ENCODE data around the gene WSCD2. TPM values are rescaled to one million over a fixed set of nuclear protein-coding genes. Genes with fewer than 3 reads are reported as not detected.

The WSCD2 gene
- polyA plus RNA-seq, 3 donors, result not detected

DNA sequence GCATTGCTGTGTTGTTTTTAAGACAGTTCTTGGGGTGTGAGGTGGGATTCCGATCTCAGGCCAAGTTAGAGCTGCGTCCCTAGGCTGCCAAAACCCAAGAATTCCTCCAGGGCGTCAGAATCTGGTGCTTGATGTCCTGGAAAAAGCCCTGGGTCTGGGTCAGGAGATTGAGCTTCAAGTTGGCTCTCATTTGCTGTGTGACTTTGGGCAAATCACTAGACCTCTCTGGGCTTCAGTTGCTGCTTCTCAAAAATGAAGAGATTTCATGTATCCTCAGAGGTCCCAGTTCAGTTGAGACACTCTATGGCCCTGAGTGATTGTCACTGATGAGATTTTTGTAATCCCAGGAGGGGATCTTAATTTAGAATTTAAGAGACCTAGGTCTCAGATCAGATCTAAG is 1.9 kb downstream of the WSCD2 start:
- DNase-seq, result no peak
- H3K27me3 Mint-ChIP-seq (ENCODE audit: low read depth in 3 of 3), result peaks cover 55 to 62% (median 61%) of the 10 kb centered on the region in 3 donors
- peak overlapping the region in 1 of 2 donors; percentile 18 for H3K4me3 Mint-ChIP-seq
- WGBS (ENCODE audit: insufficient coverage), result 96% methylated on average over 3 of the region's 3 CpGs
- H3K4me1 Mint-ChIP-seq, result peaks cover 6% of the 10 kb centered on the region
- H3K4me3 ChIP-seq (replicated peaks in 1 of 3; ENCODE audit: low read depth in 2 of 3, low read length in 3 of 3), result no peak overlapping the region
- H3K36me3 Mint-ChIP-seq, result no peaks in the 10 kb centered on the region
- H3K27ac Mint-ChIP-seq, result no peak overlapping the region
- peaks cover 0 to 11% of the 10 kb centered on the region in 2 donors for H3K9me3 ChIP-seq (replicated peaks in 1 of 2; ENCODE audit: control insufficient read depth in 1 of 2, insufficient read depth in 1 of 2, low read length in 2 of 2)
- no peak overlapping the region for H3K27ac ChIP-seq (ENCODE audit: low read depth in 1 of 2, low read length in 2 of 2)
- no peaks in the 10 kb centered on the region for H3K79me2 ChIP-seq (ENCODE audit: insufficient read depth, low read length)
- intact Hi-C loops (cut with micrococcal nuclease), result no loop called here
- TF ChIP-seq, protein P1, sequence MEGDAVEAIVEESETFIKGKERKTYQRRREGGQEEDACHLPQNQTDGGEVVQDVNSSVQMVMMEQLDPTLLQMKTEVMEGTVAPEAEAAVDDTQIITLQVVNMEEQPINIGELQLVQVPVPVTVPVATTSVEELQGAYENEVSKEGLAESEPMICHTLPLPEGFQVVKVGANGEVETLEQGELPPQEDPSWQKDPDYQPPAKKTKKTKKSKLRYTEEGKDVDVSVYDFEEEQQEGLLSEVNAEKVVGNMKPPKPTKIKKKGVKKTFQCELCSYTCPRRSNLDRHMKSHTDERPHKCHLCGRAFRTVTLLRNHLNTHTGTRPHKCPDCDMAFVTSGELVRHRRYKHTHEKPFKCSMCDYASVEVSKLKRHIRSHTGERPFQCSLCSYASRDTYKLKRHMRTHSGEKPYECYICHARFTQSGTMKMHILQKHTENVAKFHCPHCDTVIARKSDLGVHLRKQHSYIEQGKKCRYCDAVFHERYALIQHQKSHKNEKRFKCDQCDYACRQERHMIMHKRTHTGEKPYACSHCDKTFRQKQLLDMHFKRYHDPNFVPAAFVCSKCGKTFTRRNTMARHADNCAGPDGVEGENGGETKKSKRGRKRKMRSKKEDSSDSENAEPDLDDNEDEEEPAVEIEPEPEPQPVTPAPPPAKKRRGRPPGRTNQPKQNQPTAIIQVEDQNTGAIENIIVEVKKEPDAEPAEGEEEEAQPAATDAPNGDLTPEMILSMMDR (IDR thresholded peaks at IDR 0.05), result no peak
- H3K9ac ChIP-seq (ENCODE audit: insufficient read depth, low read length, poor library complexity, severe bottlenecking), result no peak overlapping the region
- peaks cover 27 to 50% of the 10 kb centered on the region in 2 donors for H3K27me3 ChIP-seq (ENCODE audit: control insufficient read depth in 2 of 2, insufficient read depth in 2 of 2, low read length in 2 of 2)
- no peaks in the 10 kb centered on the region for H3K36me3 ChIP-seq (replicated peaks in 1 of 2; ENCODE audit: control insufficient read depth in 1 of 2, insufficient read depth in 2 of 2, low read length in 2 of 2)
- H4K20me1 ChIP-seq (ENCODE audit: insufficient read depth, low read length), result no peaks in the 10 kb centered on the region
- H3K9me3 Mint-ChIP-seq, result peaks cover 0 to 6% (median 3%) of the 10 kb centered on the region in 7 donors
- no peak overlapping the region for H3K4me2 ChIP-seq (replicated peaks; ENCODE audit: extremely low read depth, low read length, poor library complexity, severe bottlenecking)
- no peak overlapping the region for H2AFZ ChIP-seq (ENCODE audit: insufficient read depth, low read depth, low read length, poor library complexity, severe bottlenecking)
- H3K4me1 ChIP-seq (ENCODE audit: control insufficient read depth in 1 of 2, insufficient read depth in 2 of 2, low read length in 2 of 2), result peaks cover 7 to 12% of the 10 kb centered on the region in 2 donors

DNA sequence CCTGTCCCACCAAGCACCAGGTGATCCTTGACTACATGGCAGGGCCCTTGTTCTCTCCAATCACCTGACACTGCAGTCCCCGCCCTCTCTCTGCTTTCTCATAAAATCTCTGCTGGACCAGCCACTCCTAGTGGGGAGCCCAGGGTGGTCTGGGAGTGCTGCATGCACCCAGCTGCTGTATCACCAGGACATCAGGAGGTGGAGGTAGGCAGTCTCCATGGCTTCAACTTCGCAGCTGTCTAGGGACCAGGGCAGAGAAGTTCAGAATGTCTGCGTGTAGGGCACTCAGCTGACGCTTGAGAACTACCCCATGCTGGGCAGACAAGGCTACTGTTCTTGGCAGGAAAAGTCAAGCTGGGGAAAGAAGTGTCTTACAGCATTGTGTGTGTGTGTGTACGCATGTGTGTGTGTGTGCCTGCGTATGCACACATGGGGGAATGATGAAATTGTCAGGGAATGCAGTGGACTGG is 2.6 kb downstream of the WSCD2 start:
- intact Hi-C loops (cut with micrococcal nuclease), result no loop called here
- peak overlapping the region in 1 of 2 donors; percentile 54 for H3K4me3 Mint-ChIP-seq
- DNase-seq, result no peak

More for the DNA sequence above, 2.6 kb downstream of the WSCD2 start:
- no peak overlapping the region for H3K9ac ChIP-seq (ENCODE audit: insufficient read depth, low read length, poor library complexity, severe bottlenecking)
- H4K20me1 ChIP-seq (ENCODE audit: insufficient read depth, low read length), result no peaks in the 10 kb centered on the region
- H3K4me2 ChIP-seq (replicated peaks; ENCODE audit: extremely low read depth, low read length, poor library complexity, severe bottlenecking), result no peak overlapping the region
- H2AFZ ChIP-seq (ENCODE audit: insufficient read depth, low read depth, low read length, poor library complexity, severe bottlenecking), result no peak overlapping the region
- H3K4me3 ChIP-seq (replicated peaks in 1 of 3; ENCODE audit: low read depth in 2 of 3, low read length in 3 of 3), result no peak overlapping the region
- Mint-ChIP-seq H3K4me1 (peaks cover 6% of the 10 kb centered on the region), H3K9me3 (peaks cover 0 to 4% (median 3%) of the 10 kb centered on the region in 7 donors), H3K27ac (no peak overlapping the region), H3K27me3 (ENCODE audit: low read depth in 3 of 3) (peaks cover 55 to 60% (median 56%) of the 10 kb centered on the region in 3 donors), H3K36me3 (no peaks in the 10 kb centered on the region)
- no peaks in the 10 kb centered on the region for H3K36me3 ChIP-seq (replicated peaks in 1 of 2; ENCODE audit: control insufficient read depth in 1 of 2, insufficient read depth in 2 of 2, low read length in 2 of 2)
- peaks cover 0 to 11% of the 10 kb centered on the region in 2 donors for H3K9me3 ChIP-seq (replicated peaks in 1 of 2; ENCODE audit: control insufficient read depth in 1 of 2, insufficient read depth in 1 of 2, low read length in 2 of 2)
- H3K27ac ChIP-seq (ENCODE audit: low read depth in 1 of 2, low read length in 2 of 2), result no peak overlapping the region
- TF ChIP-seq, protein P1 (IDR thresholded peaks at IDR 0.05), result no peak
- no peaks in the 10 kb centered on the region for H3K79me2 ChIP-seq (ENCODE audit: insufficient read depth, low read length)
- WGBS (ENCODE audit: insufficient coverage), result 57% methylated on average over 6 of the region's 6 CpGs
- H3K27me3 ChIP-seq (ENCODE audit: control insufficient read depth in 2 of 2, insufficient read depth in 2 of 2, low read length in 2 of 2), result peaks cover 27 to 45% of the 10 kb centered on the region in 2 donors
- H3K4me1 ChIP-seq (ENCODE audit: control insufficient read depth in 1 of 2, insufficient read depth in 2 of 2, low read length in 2 of 2), result peaks cover 7 to 12% of the 10 kb centered on the region in 2 donors
